Breast epithelium (tissue), 4 donors: ENCODE data around the gene ZFP69B. TPM values are rescaled to one million over a fixed set of nuclear protein-coding genes. Genes with fewer than 3 reads are reported as not detected.

Source experiments
- DNase-seq, 2 donors: peaks; one replicate each; pipeline ENCODE4 v3.0.0-alpha.2; 2019; ENCODE audit warnings: low spot score in 2 of 2
- H3K27ac ChIP-seq, 2 donors: fragments of 200-600 bp; sonication (generic) in 1 of 2; one replicate each; pipeline ENCODE4 v1.5.1; 2016 to 2019; ENCODE audit warnings: mild to moderate bottlenecking in 1 of 2
- H3K27me3 ChIP-seq, 2 donors: fragments of 200-600 bp; sonication (generic) in 1 of 2; one replicate each; pipeline versions ENCODE4 v1.5.1 to v1.6.0; 2017 to 2019; ENCODE audit warnings: control low read depth in 1 of 2, mild to moderate bottlenecking in 1 of 2
- H3K36me3 ChIP-seq: fragments of 200-600 bp; one replicate; pipeline ENCODE4 v1.5.1; 2019
- H3K4me1 ChIP-seq, 2 donors: fragments of 200-600 bp; sonication (generic); one replicate each; pipeline ENCODE4 v1.5.1; 2016 to 2019; ENCODE audit warnings: control low read depth in 1 of 2
- H3K4me3 ChIP-seq, 3 donors: fragments of 200-600 bp; sonication (generic); 1 replicate in 2 of 3; 2 replicates in 1 of 3; pipeline ENCODE4 v1.5.1; 2016 to 2019; ENCODE audit warnings: mild to moderate bottlenecking in 3 of 3, moderate library complexity in 2 of 3
- H3K9me3 ChIP-seq, 2 donors: fragments of 200-600 bp; sonication (generic) in 1 of 2; one replicate each; pipeline ENCODE4 v1.5.1; 2016 to 2019; ENCODE audit warnings: control low read depth in 1 of 2
- CTCF ChIP-seq, 3 donors: fragments of 450-650 bp; IDR thresholded peaks; one replicate each; pipeline ENCODE4 v1.5.1; 2016 to 2017; ENCODE audit warnings: antibody characterized with exemption in 3 of 3, mild to moderate bottlenecking in 3 of 3, moderate library complexity in 3 of 3
- POLR2A ChIP-seq: fragments of 450-650 bp; IDR thresholded peaks from one replicate; pipeline ENCODE4 v1.6.1; 2016; ENCODE audit warnings: antibody characterized with exemption, mild to moderate bottlenecking, moderate library complexity
- POLR2AphosphoS5 ChIP-seq, 3 donors: sonication (generic); formaldehyde crosslinking; IDR thresholded peaks; one replicate each; pipeline ENCODE4 v1.6.1; 2017; ENCODE audit warnings: antibody characterized with exemption in 3 of 3
- intact Hi-C: fragments of 100-400 bp; cut with DNase I; formaldehyde crosslinking; loops from one replicate; pipeline ENCODE4 v1.15.1; 2023; ENCODE audit warnings: low total_unique reads
- total RNA-seq, 3 donors: library from RNA; depleted of rRNA; stranded (reverse); fragments of >200 nt; gene quantifications; one replicate each; pipeline ENCODE4 v1.1.0, GENCODE V29; 2016

The ZFP69B gene
- total RNA-seq, 3 donors from 2014 or later = 0.96 to 2.6 (median 1.2) TPM

- Histone ChIP-seq H3K27ac (peak overlapping the region; percentile 75 to 77), H3K36me3 (no peaks in the 10 kb centered on the region), H3K4me1 (no peaks in the 10 kb centered on the region), H3K4me3 (peak overlapping the region; percentile 58 to 84 (median 84)), H3K9me3 (peaks cover 0 to 25% of the 10 kb centered on the region in 2 donors), H3K27me3 (no peaks in the 10 kb centered on the region)
- DNase-seq = no peak
- no peak for TF ChIP-seq CTCF (IDR thresholded peaks at IDR 0.05)
- TF ChIP-seq POLR2AphosphoS5 (IDR thresholded peaks at IDR 0.05) = no peak
- TF ChIP-seq POLR2A = no peak
- intact Hi-C loops = no loop called here
Measured at GRCh38 chr1:40450495-40451237, 390 bp downstream of the ZFP69B start.

- DNase-seq = no peak
- Histone ChIP-seq H3K4me3 (peak overlapping the region in 2 of 3 donors; percentile 84), H3K4me1 (no peaks in the 10 kb centered on the region), H3K9me3 (peaks cover 0 to 29% of the 10 kb centered on the region in 2 donors), H3K27ac (no peak overlapping the region), H3K36me3 (no peaks in the 10 kb centered on the region), H3K27me3 (no peaks in the 10 kb centered on the region)
- no peak for TF ChIP-seq CTCF (IDR thresholded peaks at IDR 0.05)
- TF ChIP-seq POLR2AphosphoS5 (IDR thresholded peaks at IDR 0.05) = no peak
- no peak for TF ChIP-seq POLR2A
- intact Hi-C loops = no loop called here
Measured at GRCh38 chr1:40451238-40451585, 936 bp downstream of the ZFP69B start.

- no peak for DNase-seq
- H3K9me3 ChIP-seq = peaks cover 20 to 66% of the 10 kb centered on the region in 2 donors
Measured at GRCh38 chr1:40454873-40455272, 4.6 kb downstream of the ZFP69B start.

GRCh38 chr1:40462956-40463590 is 12.8 kb downstream of the ZFP69B start:
- Histone ChIP-seq H3K27ac (no peak overlapping the region), H3K4me3 (no peak overlapping the region), H3K27me3 (no peaks in the 10 kb centered on the region), H3K9me3 (peaks cover 90 to 100% of the 10 kb centered on the region in 2 donors), H3K36me3 (peaks cover 5% of the 10 kb centered on the region), H3K4me1 (no peaks in the 10 kb centered on the region)
- intact Hi-C loops = no loop called here
- DNase-seq = no peak
- no peak for TF ChIP-seq POLR2AphosphoS5 (IDR thresholded peaks at IDR 0.05)
- TF ChIP-seq CTCF (IDR thresholded peaks at IDR 0.05) = no peak
- no peak for TF ChIP-seq POLR2A

More at GRCh38 chr1:40454873-40455272, 4.6 kb downstream of the ZFP69B start:
- Histone ChIP-seq H3K4me1 (no peaks in the 10 kb centered on the region), H3K36me3 (peaks cover 6% of the 10 kb centered on the region), H3K27ac (no peak overlapping the region), H3K27me3 (no peaks in the 10 kb centered on the region), H3K4me3 (no peak overlapping the region)
- TF ChIP-seq CTCF (IDR thresholded peaks at IDR 0.05) (no peak), POLR2AphosphoS5 (IDR thresholded peaks at IDR 0.05) (no peak)
- intact Hi-C loops = no loop called here

GRCh38 chr1:40469327-40469726 is 19.1 kb downstream of the ZFP69B start:
- Histone ChIP-seq H3K36me3 (no peaks in the 10 kb centered on the region), H3K9me3 (peaks cover 57 to 80% of the 10 kb centered on the region in 2 donors), H3K27ac (no peak overlapping the region), H3K4me1 (no peaks in the 10 kb centered on the region), H3K27me3 (no peaks in the 10 kb centered on the region), H3K4me3 (no peak overlapping the region)
- intact Hi-C loops = no loop called here
- TF ChIP-seq POLR2A = no peak
- TF ChIP-seq CTCF (IDR thresholded peaks at IDR 0.05) = no peak
- TF ChIP-seq POLR2AphosphoS5 (IDR thresholded peaks at IDR 0.05) = no peak
- DNase-seq = no peak
